ENCODE results near the gene ZDHHC24. TPM values are rescaled to one million over a fixed set of nuclear protein-coding genes. Genes with fewer than 3 reads are reported as not detected.

Gene ZDHHC24
- total RNA-seq, 1 donor from 2014 or later = 10.3 TPM

DNA sequence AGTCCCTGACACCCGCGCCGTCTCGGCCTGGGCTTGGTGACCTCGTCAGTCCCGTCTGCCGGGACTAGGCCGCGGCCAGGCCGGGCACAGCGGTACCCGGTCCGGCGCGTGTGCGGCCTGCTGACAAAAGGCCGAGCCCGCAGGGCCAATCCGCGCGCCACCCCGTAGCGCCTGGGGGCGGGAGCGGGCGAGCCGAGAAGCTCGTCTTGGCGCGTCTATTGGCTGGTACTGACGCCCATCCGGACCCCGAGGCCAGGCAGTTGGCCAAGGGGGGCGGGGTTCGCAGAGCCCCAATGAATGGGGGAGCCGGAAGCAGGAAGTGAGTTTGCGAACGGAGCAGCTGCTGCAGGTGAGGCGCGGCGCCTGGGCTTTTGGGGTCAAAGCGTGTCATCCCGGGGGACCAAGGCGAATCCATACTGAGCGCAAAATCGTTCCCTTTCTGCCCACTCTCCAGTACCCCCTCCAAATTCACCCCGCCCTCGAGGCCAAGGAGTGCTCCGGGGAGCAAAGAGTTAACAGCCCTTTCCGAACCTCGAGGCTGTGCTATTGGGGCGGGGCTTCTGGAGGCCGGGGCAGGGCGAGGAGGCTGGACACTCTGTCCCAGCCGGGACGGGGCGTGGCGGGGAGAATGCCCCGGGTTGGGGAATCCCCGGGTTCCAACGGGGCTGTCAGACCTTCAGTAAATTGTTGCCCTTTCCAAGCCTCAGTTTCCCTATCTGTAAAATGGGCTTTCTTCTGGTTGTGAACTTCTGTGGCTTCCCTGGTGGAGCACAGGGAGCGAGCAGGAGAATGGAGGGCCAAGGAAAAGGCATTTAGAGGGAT is 65.5 kb downstream of the ZDHHC24 start, which contains the start of gene DPP3:
TSS of gene DPP3 (plus strand) at position 318 of the 822 bp plus-strand sequence. CDS start 1,767 bp downstream, outside the sequence.
- peak within 1 kb of the TSS; percentile 96 for H3K4me3 Mint-ChIP-seq (ENCODE audit: unreplicated experiment)
- peaks cover 10% of the 10 kb centered on the region for H3K27me3 Mint-ChIP-seq (ENCODE audit: unreplicated experiment)
- H3K9me3 Mint-ChIP-seq (ENCODE audit: unreplicated experiment) = no peaks in the 10 kb centered on the region
- peak; percentile 97 for DNase-seq (ENCODE audit: low spot score)
- H3K27ac Mint-ChIP-seq (ENCODE audit: unreplicated experiment) = peak within 1 kb of the TSS; percentile 78
- H3K36me3 Mint-ChIP-seq (ENCODE audit: low read depth, unreplicated experiment) = peaks cover 4% of the 10 kb centered on the region
- H3K4me1 Mint-ChIP-seq (ENCODE audit: unreplicated experiment) = peaks cover 9% of the 10 kb centered on the region
- TF ChIP-seq, protein P1, sequence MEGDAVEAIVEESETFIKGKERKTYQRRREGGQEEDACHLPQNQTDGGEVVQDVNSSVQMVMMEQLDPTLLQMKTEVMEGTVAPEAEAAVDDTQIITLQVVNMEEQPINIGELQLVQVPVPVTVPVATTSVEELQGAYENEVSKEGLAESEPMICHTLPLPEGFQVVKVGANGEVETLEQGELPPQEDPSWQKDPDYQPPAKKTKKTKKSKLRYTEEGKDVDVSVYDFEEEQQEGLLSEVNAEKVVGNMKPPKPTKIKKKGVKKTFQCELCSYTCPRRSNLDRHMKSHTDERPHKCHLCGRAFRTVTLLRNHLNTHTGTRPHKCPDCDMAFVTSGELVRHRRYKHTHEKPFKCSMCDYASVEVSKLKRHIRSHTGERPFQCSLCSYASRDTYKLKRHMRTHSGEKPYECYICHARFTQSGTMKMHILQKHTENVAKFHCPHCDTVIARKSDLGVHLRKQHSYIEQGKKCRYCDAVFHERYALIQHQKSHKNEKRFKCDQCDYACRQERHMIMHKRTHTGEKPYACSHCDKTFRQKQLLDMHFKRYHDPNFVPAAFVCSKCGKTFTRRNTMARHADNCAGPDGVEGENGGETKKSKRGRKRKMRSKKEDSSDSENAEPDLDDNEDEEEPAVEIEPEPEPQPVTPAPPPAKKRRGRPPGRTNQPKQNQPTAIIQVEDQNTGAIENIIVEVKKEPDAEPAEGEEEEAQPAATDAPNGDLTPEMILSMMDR (IDR thresholded peaks at IDR 0.05; ENCODE audit: unreplicated experiment) = no peak

DNA sequence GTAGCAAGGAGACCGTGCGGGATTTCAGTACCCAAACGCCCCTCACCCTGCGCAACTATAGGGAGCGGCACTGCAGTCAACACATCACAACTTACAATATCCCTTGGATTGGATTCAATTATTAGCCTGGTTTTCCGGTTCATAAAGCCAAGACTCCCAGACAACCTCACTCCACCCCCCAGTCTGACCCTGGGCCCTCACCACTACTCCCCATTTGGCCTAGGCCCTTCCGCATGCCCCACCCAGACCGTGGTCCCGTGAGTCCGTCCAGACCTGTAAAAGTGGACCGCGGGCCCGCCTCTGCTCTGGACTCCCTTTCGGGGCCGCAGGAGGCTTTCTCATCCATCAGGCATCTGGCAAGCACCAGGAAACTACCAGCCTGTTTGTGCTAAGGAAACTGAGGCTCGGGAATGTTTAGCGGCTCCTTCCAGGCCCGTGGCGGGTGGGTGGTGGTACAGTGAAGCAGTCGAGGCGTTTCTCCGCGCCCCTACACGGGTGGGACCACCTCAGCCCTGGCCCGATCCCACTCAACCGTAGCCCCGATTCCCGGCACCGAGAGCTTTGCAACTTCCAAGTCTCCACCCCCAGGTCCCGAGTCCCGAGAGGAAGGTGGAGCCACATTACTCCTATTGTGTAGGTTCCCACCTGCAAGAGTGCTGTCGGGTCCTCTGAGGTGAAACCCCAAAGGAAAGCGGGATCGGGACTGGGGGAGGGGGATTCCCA is 66.3 kb downstream of the ZDHHC24 start:
- DNase-seq (ENCODE audit: low spot score) = no peak
- Mint-ChIP-seq H3K27ac (ENCODE audit: unreplicated experiment) (peak overlapping the region; percentile 78), H3K27me3 (ENCODE audit: unreplicated experiment) (peaks cover 10% of the 10 kb centered on the region), H3K4me3 (ENCODE audit: unreplicated experiment) (peak overlapping the region; percentile 96), H3K36me3 (ENCODE audit: low read depth, unreplicated experiment) (peaks cover 4% of the 10 kb centered on the region), H3K9me3 (ENCODE audit: unreplicated experiment) (no peaks in the 10 kb centered on the region), H3K4me1 (ENCODE audit: unreplicated experiment) (peaks cover 9% of the 10 kb centered on the region)
- TF ChIP-seq, protein P1 (IDR thresholded peaks at IDR 0.05; ENCODE audit: unreplicated experiment) = no peak

DNA sequence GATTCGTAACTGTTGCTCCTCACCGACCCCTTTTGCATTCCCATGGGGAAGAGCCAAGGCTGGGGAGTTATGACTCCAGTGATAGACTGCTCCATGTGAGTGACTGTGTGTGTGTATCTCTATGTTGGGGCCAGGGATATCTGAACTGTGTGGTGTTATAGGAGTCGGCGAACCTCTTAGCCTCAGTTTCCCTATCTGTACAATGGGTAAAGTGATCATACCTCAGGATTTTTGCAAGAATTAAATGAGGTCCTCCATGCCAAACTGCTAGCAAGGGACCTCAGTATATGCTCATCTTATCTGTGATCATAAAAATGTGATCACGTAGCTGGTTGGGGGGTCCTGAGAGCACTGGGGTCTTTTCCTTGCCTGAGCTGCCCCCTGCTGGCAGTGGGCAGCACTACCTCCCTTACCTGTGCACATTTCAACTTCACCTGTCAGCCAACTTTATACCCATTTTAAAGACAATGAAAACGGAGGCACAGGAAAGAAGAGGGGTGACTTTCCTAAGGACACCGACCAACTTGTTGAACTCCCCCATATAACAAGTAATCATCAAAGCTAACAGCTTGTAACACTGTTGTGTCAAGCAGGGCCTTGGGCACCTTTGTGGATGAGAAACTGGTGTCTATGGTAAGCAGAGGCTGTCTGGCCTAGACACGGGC is 67.0 kb downstream of the ZDHHC24 start:
- peak overlapping the region; percentile 78 for H3K27ac Mint-ChIP-seq (ENCODE audit: unreplicated experiment)
- no peaks in the 10 kb centered on the region for H3K9me3 Mint-ChIP-seq (ENCODE audit: unreplicated experiment)
- DNase-seq (ENCODE audit: low spot score) = no peak
- H3K4me3 Mint-ChIP-seq (ENCODE audit: unreplicated experiment) = peak overlapping the region; percentile 96
- TF ChIP-seq, protein P1 (IDR thresholded peaks at IDR 0.05; ENCODE audit: unreplicated experiment) = peak; percentile 86
- peaks cover 14% of the 10 kb centered on the region for H3K27me3 Mint-ChIP-seq (ENCODE audit: unreplicated experiment)
- H3K4me1 Mint-ChIP-seq (ENCODE audit: unreplicated experiment) = peaks cover 9% of the 10 kb centered on the region
- peaks cover 8% of the 10 kb centered on the region for H3K36me3 Mint-ChIP-seq (ENCODE audit: low read depth, unreplicated experiment)

DNA sequence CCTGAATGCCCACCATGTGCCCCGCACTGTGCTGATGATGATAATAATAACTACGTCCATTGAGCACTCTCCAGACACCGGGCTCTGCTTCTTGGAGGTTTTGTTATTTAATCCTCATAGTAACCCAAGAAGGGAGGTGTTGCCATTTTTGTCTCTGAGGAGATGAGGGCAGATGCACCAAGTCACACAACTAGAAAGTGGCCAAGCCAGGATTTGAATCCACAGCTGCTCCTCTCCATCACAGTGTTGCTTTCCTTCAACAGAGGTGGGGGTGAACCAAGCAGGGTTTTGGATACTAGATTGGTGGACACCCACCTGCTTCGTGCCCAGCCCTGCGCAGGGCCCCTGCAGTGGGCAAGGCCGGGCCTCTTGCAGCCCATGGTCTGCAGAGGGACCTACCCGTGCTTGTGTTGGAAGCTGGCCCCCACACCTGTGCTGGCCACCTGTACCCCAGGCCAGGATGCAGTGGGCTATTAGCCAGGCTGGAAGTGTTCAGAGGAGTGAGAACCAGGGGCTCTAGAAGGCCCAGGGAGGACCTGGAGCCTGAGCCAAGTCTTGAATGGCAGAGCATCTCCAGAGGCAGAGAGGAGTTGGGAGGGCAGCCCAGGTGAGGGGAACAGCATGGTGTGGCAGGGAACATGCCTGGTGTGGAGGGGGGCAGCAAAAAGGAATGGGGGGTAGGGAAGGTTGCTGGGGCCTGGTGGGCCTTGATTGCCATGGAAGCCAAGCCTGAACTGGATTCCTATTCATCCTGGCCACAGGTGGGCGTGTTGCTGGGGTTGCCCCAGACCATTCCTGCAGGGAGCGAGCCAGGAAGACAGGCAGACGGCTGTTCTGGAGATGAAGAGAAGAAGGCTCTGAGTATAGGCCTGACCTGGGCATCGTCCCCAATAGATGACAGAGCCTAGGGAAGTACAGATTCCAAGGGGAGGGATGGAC is 68.3 kb downstream of the ZDHHC24 start:
- Mint-ChIP-seq H3K27me3 (ENCODE audit: unreplicated experiment) (peaks cover 14% of the 10 kb centered on the region), H3K4me3 (ENCODE audit: unreplicated experiment) (no peak overlapping the region)

More for the DNA sequence above, 68.3 kb downstream of the ZDHHC24 start:
- no peaks in the 10 kb centered on the region for H3K9me3 Mint-ChIP-seq (ENCODE audit: unreplicated experiment)
- H3K36me3 Mint-ChIP-seq (ENCODE audit: low read depth, unreplicated experiment) = peaks cover 8% of the 10 kb centered on the region
- TF ChIP-seq, protein P1 (IDR thresholded peaks at IDR 0.05; ENCODE audit: unreplicated experiment) = no peak
- no peak for DNase-seq (ENCODE audit: low spot score)
- H3K4me1 Mint-ChIP-seq (ENCODE audit: unreplicated experiment) = peaks cover 9% of the 10 kb centered on the region
- H3K27ac Mint-ChIP-seq (ENCODE audit: unreplicated experiment) = no peak overlapping the region

Measured in endothelial cell (in vitro differentiated cells).